H1 (cell line): ENCODE measurements around the gene ITM2B. TPM values are rescaled to one million over a fixed set of nuclear protein-coding genes. Genes with fewer than 3 reads are reported as not detected.

Experiments used
- CTCF ChIA-PET: fragments of 300-600 bp; sonication (Branson Sonifier 250); formaldehyde crosslinking; loops from one replicate; lab custom pipeline; 2021; ENCODE audit not compliant: partially characterized antibody; lab: Charles Lee
- POLR2A ChIA-PET: fragments of 300-600 bp; sonication (Branson Sonifier 250); formaldehyde crosslinking; loops from one replicate; lab custom pipeline; 2021; ENCODE audit warnings: inconsistent platforms; ENCODE audit not compliant: partially characterized antibody; lab: Charles Lee
- DNase-seq, 2 experiments: peaks; one replicate each; pipeline versions ENCODE4 v3.0.0 to v3.0.0-alpha.2; 2010 to 2022; ENCODE audit warnings: low spot score in 2 of 2, low read depth in 1 of 2, mixed read lengths in 1 of 2
- FAIRE-seq: peaks from 2 replicates; lab custom pipeline; 2011; peaks lifted over from hg19 to GRCh38; lab: Jason Lieb, UNC
- H2AFZ ChIP-seq: 2 replicates; pipeline ENCODE4 v1.8.1; 2012; ENCODE audit warnings: low read length, inconsistent platforms
- H2AK5ac ChIP-seq: 2 replicates; pipeline ENCODE4 v1.6.1; 2013; ENCODE audit warnings: low read depth, low read length
- H2BK120ac ChIP-seq: replicated peaks from 2 replicates; pipeline ENCODE3; 2013; ENCODE audit warnings: low read depth, low read length, inconsistent platforms
- H2BK12ac ChIP-seq: 2 replicates; pipeline ENCODE4 v1.6.1; 2013; ENCODE audit warnings: low read depth, low read length
- H2BK15ac ChIP-seq: 2 replicates; pipeline ENCODE4 v1.6.1; 2013; ENCODE audit warnings: low read length
- H2BK20ac ChIP-seq: 2 replicates; pipeline ENCODE4 v1.6.1; 2013; ENCODE audit warnings: low read length
- H2BK5ac ChIP-seq: 2 replicates; pipeline ENCODE4 v1.6.1; 2013; ENCODE audit warnings: low read depth, low read length
- H3K14ac ChIP-seq: 2 replicates; pipeline ENCODE4 v1.6.1; 2013; ENCODE audit warnings: inconsistent platforms; ENCODE audit not compliant: insufficient read length
- H3K18ac ChIP-seq: 2 replicates; pipeline ENCODE4 v1.6.1; 2013; ENCODE audit warnings: low read length; ENCODE audit errors: extremely low read depth
- H3K23ac ChIP-seq: 2 replicates; pipeline ENCODE4 v1.6.1; 2013; ENCODE audit warnings: inconsistent platforms; ENCODE audit not compliant: insufficient read length
- H3K23me2 ChIP-seq: 2 replicates; pipeline ENCODE4 v1.6.1; 2013; ENCODE audit warnings: low read depth, low read length
- H3K27ac ChIP-seq: 2 replicates; pipeline ENCODE4 v1.6.1; 2011; ENCODE audit warnings: low read depth, low read length, inconsistent platforms
- H3K27me3 ChIP-seq, 4 experiments: replicated peaks in 1 of 4; 1 replicate in 1 of 4; 2 replicates in 3 of 4; pipeline versions ENCODE4 v1.6.1 to v1.8.1; 2011 to 2013; ENCODE audit warnings: low read length in 3 of 4, mild to moderate bottlenecking in 3 of 4, inconsistent platforms in 2 of 4, mixed read lengths in 2 of 4, moderate library complexity in 1 of 4; ENCODE audit not compliant: control insufficient read depth in 3 of 4, insufficient read depth in 3 of 4; ENCODE audit errors: extremely low read depth in 1 of 4
- H3K36me3 ChIP-seq, 4 experiments: 2 replicates each; pipeline versions ENCODE4 v1.6.1 to v1.8.1; 2011 to 2013; ENCODE audit warnings: mild to moderate bottlenecking in 4 of 4, low read length in 3 of 4, moderate library complexity in 2 of 4, control low read depth in 1 of 4, inconsistent platforms in 1 of 4; ENCODE audit not compliant: insufficient read depth in 4 of 4, control insufficient read depth in 2 of 4
- H3K4ac ChIP-seq: replicated peaks from 2 replicates; pipeline ENCODE3; 2013; ENCODE audit warnings: low read length, low read depth, mixed read lengths, inconsistent platforms; ENCODE audit not compliant: insufficient read length
- H3K4me1 ChIP-seq, 4 experiments: replicated peaks in 1 of 4; 1 replicate in 1 of 4; 2 replicates in 3 of 4; pipeline versions ENCODE4 v1.6.1 to v1.8.1; 2011 to 2013; ENCODE audit warnings: low read length in 3 of 4, inconsistent platforms in 2 of 4, mixed read lengths in 1 of 4; ENCODE audit not compliant: insufficient read depth in 4 of 4, control insufficient read depth in 3 of 4
- H3K4me2 ChIP-seq, 2 experiments: 2 replicates each; pipeline versions ENCODE4 v1.6.1 to v1.8.1; 2011 to 2013; ENCODE audit warnings: low read depth in 2 of 2, low read length in 2 of 2, control low read depth in 1 of 2, inconsistent platforms in 1 of 2, mild to moderate bottlenecking in 1 of 2; ENCODE audit not compliant: insufficient read depth in 1 of 2
- H3K4me3 ChIP-seq, 4 experiments: fragments of 200-600, 300-600 bp in 1 of 4; sonication (generic), shearing (Covaris generic), sonication (Bioruptor Twin) in 1 of 4; 2 replicates each; pipeline versions ENCODE4 v1.5.1 to v1.8.1; 2011 to 2016; ENCODE audit warnings: low read length in 4 of 4, low read depth in 3 of 4, control low read depth in 2 of 4, inconsistent platforms in 2 of 4, mild to moderate bottlenecking in 2 of 4, mixed read lengths in 1 of 4, moderate library complexity in 1 of 4; ENCODE audit not compliant: insufficient read depth in 2 of 4; ENCODE audit errors: extremely low read depth in 1 of 4
- H3K56ac ChIP-seq: replicated peaks from 2 replicates; pipeline ENCODE3; 2013; ENCODE audit warnings: low read depth, mild to moderate bottlenecking, mixed read lengths, low read length, inconsistent platforms; ENCODE audit not compliant: insufficient read length
- H3K79me1 ChIP-seq: 2 replicates; pipeline ENCODE4 v1.6.1; 2013; ENCODE audit warnings: low read depth, low read length, control low read depth
- H3K79me2 ChIP-seq, 2 experiments: 2 replicates each; pipeline versions ENCODE4 v1.6.1 to v1.8.1; 2012 to 2013; ENCODE audit warnings: low read length in 2 of 2, mild to moderate bottlenecking in 2 of 2, inconsistent platforms in 1 of 2; ENCODE audit not compliant: insufficient read depth in 2 of 2, control insufficient read depth in 1 of 2
- H3K9ac ChIP-seq, 4 experiments: replicated peaks in 1 of 4; 1 replicate in 1 of 4; 2 replicates in 3 of 4; pipeline versions ENCODE4 v1.6.1 to v1.8.1; 2011 to 2013; ENCODE audit warnings: low read depth in 3 of 4, low read length in 3 of 4, control low read depth in 2 of 4, mild to moderate bottlenecking in 2 of 4, moderate library complexity in 2 of 4, inconsistent platforms in 1 of 4; ENCODE audit errors: extremely low read depth in 1 of 4
- H3K9me3 ChIP-seq, 2 experiments: 2 replicates each; pipeline versions ENCODE4 v1.6.1 to v1.8.1; 2012 to 2013; ENCODE audit warnings: mild to moderate bottlenecking in 2 of 2, moderate library complexity in 2 of 2, control low read depth in 1 of 2, inconsistent platforms in 1 of 2, low read depth in 1 of 2, low read length in 1 of 2, mixed read lengths in 1 of 2; ENCODE audit not compliant: insufficient read depth in 2 of 2
- H4K20me1 ChIP-seq, 2 experiments: replicated peaks in 1 of 2; 2 replicates each; pipeline versions ENCODE3 to v1.8.1; 2011 to 2013; ENCODE audit warnings: inconsistent platforms in 2 of 2, low read length in 2 of 2, mild to moderate bottlenecking in 1 of 2; ENCODE audit not compliant: insufficient read depth in 2 of 2, control insufficient read depth in 1 of 2
- H4K5ac ChIP-seq: 2 replicates; pipeline ENCODE4 v1.6.1; 2013; ENCODE audit warnings: low read length, low read depth, mixed read lengths, inconsistent platforms; ENCODE audit not compliant: insufficient read length
- H4K8ac ChIP-seq: 2 replicates; pipeline ENCODE4 v1.8.0; 2013; ENCODE audit warnings: mild to moderate bottlenecking, moderate library complexity, low read length, inconsistent platforms; ENCODE audit not compliant: insufficient read depth; ENCODE audit errors: extremely low read depth
- H4K91ac ChIP-seq: replicated peaks from 2 replicates; pipeline ENCODE3; 2013; ENCODE audit warnings: low read length, mixed read lengths, inconsistent platforms; ENCODE audit not compliant: insufficient read length
- BRCA1 ChIP-seq: IDR thresholded peaks from 2 replicates; pipeline ENCODE4 v1.6.1; 2012; ENCODE audit warnings: low read depth, low read length, improper control_type of control experiment
- CBX5 ChIP-seq: fragments of 300-800, 300-1000 bp; sonication (generic); IDR thresholded peaks from 2 replicates; pipeline ENCODE4 v1.7.1; 2016; ENCODE audit warnings: antibody characterized with exemption, low read length, low read depth
- CEBPB ChIP-seq: IDR thresholded peaks from 2 replicates; pipeline ENCODE4 v1.6.1; 2012; ENCODE audit warnings: low read depth, low read length
- JUN ChIP-seq: IDR thresholded peaks from 2 replicates; pipeline ENCODE4 v1.6.1; 2011; ENCODE audit warnings: low read depth, mild to moderate bottlenecking, improper control_type of control experiment, low read length
- NANOG ChIP-seq: IDR thresholded peaks from 2 replicates; pipeline ENCODE4 v1.6.1; 2011; ENCODE audit warnings: low read length, low read depth, mild to moderate bottlenecking, inconsistent platforms; ENCODE audit not compliant: insufficient read depth, poor library complexity, severe bottlenecking
- NRF1 ChIP-seq: IDR thresholded peaks from 2 replicates; pipeline ENCODE4 v1.6.1; 2011; ENCODE audit warnings: mild to moderate bottlenecking, low read depth, low read length, improper control_type of control experiment
- PHF8 ChIP-seq: fragments of 200-600 bp; sonication (generic); conservative IDR thresholded peaks from 2 replicates; pipeline ENCODE4 v1.7.1; 2012; ENCODE audit warnings: low read depth, mild to moderate bottlenecking, inconsistent platforms, low read length, moderate library complexity
- SP1 ChIP-seq: IDR thresholded peaks from 2 replicates; pipeline ENCODE4 v1.6.1; 2011; ENCODE audit warnings: low read depth, low read length
- SP2 ChIP-seq: IDR thresholded peaks from 2 replicates; pipeline ENCODE4 v1.6.1; 2012; ENCODE audit warnings: mild to moderate bottlenecking, low read length, inconsistent platforms
- SP4 ChIP-seq: IDR thresholded peaks from 2 replicates; pipeline ENCODE4 v1.6.1; 2012; ENCODE audit warnings: low read length, inconsistent platforms
- SRF ChIP-seq: IDR thresholded peaks from 2 replicates; pipeline ENCODE4 v1.6.1; 2011; ENCODE audit warnings: mild to moderate bottlenecking, low read depth, low read length, moderate library complexity
- SUZ12 ChIP-seq: fragments of 200-600 bp; sonication (generic); IDR thresholded peaks from 2 replicates; pipeline ENCODE4 v1.6.1; 2012; ENCODE audit warnings: mild to moderate bottlenecking, inconsistent platforms, low read length, moderate library complexity, mixed read lengths
- TBP ChIP-seq: IDR thresholded peaks from 2 replicates; pipeline ENCODE4 v1.6.1; 2011; ENCODE audit warnings: low read depth, low read length, improper control_type of control experiment
- TCF12 ChIP-seq: IDR thresholded peaks from 2 replicates; pipeline ENCODE4 v1.6.1; 2011; ENCODE audit warnings: low read depth, mild to moderate bottlenecking, low read length
- WGBS, 2 experiments: shearing (Covaris generic) in 1 of 2; methylation state at CpG; one replicate each; pipeline versions ENCODE4 v1.1.6 to v1.1.7; 2013 to 2015; ENCODE audit warnings: low lambda C conversion rate in 2 of 2, mixed read lengths in 2 of 2, inconsistent platforms in 1 of 2, low coverage in 1 of 2, missing lambda C conversion rate in 1 of 2; ENCODE audit not compliant: insufficient replicate concordance in 2 of 2, insufficient coverage in 1 of 2, insufficient read length in 1 of 2; ENCODE audit errors: extremely low coverage in 1 of 2, missing lambda C conversion rate in 1 of 2; 5-methylcytosine and 5-hydroxymethylcytosine counted together
- polyA plus RNA-seq, 7 experiments: library from polyadenylated mRNA; depleted of rRNA in 3 of 7; stranded (reverse) in 5 of 7; unstranded in 2 of 7; fragments of >200 nt in 5 of 7; fragments of 200-250 nt in 2 of 7; gene quantifications; 1 replicate in 5 of 7; 2 replicates in 1 of 7; 4 replicates in 1 of 7; pipeline versions ENCODE4 v1.2.1 to v1.2.3, GENCODE V29; 2011 to 2013; ENCODE audit warnings: missing spikeins in 2 of 7, mixed read lengths in 2 of 7
- total RNA-seq: library from RNA; stranded (reverse); fragmentation: NEBNext Ultra II Directional; extraction: Animal tissue kit (Norgen Biotek cat#: 25700); gene quantifications from 2 replicates; pipeline ENCODE4 v1.2.1, GENCODE V29; 2021
- TF ChIP-seq, protein P1 (sequence below): IDR thresholded peaks from 2 replicates; pipeline ENCODE4 v1.6.1; 2011; ENCODE audit warnings: low read length, improper control_type of control experiment

Gene ITM2B
- total and polyA plus RNA-seq, 2 of the 8 experiments (the other 6 are each of a cell fraction or from before 2014, with no cell fraction given) = 132 to 184 TPM

DNA sequence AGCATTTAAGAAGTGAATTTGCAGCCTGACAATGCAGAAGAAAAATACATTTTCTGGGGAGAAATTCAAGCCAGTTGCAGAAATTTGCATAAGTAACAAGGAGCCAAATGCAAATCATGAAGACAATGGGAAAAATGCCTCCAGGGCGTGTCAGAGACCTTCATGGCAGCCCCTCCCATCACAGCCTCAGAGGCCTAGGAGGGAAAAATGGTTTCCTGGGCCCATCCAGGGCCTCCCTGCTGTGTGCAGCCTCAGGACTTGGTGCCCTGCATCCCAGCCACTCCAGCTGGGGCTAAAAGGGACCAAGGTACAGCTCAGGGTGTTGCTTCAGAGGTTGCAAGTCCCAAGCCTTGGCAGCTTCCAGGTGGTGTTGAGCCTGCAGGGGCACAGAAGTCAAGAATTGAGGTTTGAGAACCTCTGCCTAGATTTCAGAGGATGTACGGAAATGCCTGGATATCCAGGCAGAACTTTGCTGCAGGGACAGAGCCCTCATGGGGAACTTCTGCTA, 16.7 kb upstream of the ITM2B start:
- no peak overlapping the region for H4K91ac ChIP-seq
- H2BK15ac ChIP-seq = no peak overlapping the region
- no peak for FAIRE-seq
- no peak overlapping the region for H2BK5ac ChIP-seq
- H3K23ac ChIP-seq = no peak overlapping the region
- no peaks in the 10 kb centered on the region; a peak in 1 of 7 replicates for H3K27me3 ChIP-seq
- no peaks in the 10 kb centered on the region for H3K4me1 ChIP-seq
- no peaks in the 10 kb centered on the region for H3K79me1 ChIP-seq
- peaks cover 2% of the 10 kb centered on the region for H3K23me2 ChIP-seq
- no peak overlapping the region for H3K4me3 ChIP-seq
- peaks cover 5 to 7% of the 10 kb centered on the region in 2 experiments; a peak in 2 of 4 replicates for H3K9me3 ChIP-seq
- H3K18ac ChIP-seq = no peak overlapping the region
- WGBS, 2 experiments = 82% methylated on average over 2 of the region's 2 CpGs; no CpG with 5 or more reads in 1 of the 2 experiments
- H3K27ac ChIP-seq = no peak overlapping the region
- H2BK12ac ChIP-seq = no peak overlapping the region
- H4K20me1 ChIP-seq = no peaks in the 10 kb centered on the region
- H3K56ac ChIP-seq = no peak overlapping the region
- POLR2A ChIA-PET = no interaction called here
- H3K14ac ChIP-seq = no peak overlapping the region
- no peak overlapping the region for H2BK120ac ChIP-seq
- H2AK5ac ChIP-seq = no peak overlapping the region
- H3K4me2 ChIP-seq = no peak overlapping the region
- H3K9ac ChIP-seq = no peak overlapping the region
- no peak overlapping the region for H4K5ac ChIP-seq
- DNase-seq = no peak
- no peak overlapping the region for H2AFZ ChIP-seq
- H3K4ac ChIP-seq = no peak overlapping the region
- CTCF ChIA-PET = no interaction called here
- no peak overlapping the region for H2BK20ac ChIP-seq
- no peaks in the 10 kb centered on the region for H3K36me3 ChIP-seq
- H4K8ac ChIP-seq = no peak overlapping the region
- H3K79me2 ChIP-seq = no peaks in the 10 kb centered on the region
- TF ChIP-seq CEBPB (no peak), SRF (no peak), SP4 (no peak), TBP (no peak), PHF8 (no peak), SP1 (no peak), BRCA1 (no peak), NANOG (no peak), SUZ12 (no peak), SP2 (no peak), TCF12 (no peak), JUN (no peak), CBX5 (no peak), NRF1 (no peak)
- TF ChIP-seq, protein P1, sequence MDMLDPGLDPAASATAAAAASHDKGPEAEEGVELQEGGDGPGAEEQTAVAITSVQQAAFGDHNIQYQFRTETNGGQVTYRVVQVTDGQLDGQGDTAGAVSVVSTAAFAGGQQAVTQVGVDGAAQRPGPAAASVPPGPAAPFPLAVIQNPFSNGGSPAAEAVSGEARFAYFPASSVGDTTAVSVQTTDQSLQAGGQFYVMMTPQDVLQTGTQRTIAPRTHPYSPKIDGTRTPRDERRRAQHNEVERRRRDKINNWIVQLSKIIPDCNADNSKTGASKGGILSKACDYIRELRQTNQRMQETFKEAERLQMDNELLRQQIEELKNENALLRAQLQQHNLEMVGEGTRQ = no peak
